ENCODE measurements around the gene DCUN1D2.
"Not testable (repeated sequence)": the region's sequence is repeated elsewhere in the genome, so short reads cannot be mapped to it uniquely, and the experiment has no call there.

The DCUN1D2 gene

GRCh38 chr13:113442354-113442984 is 48.0 kb downstream of the DCUN1D2 start:
- DNase-seq: no peak

GRCh38 chr13:113441661-113442060 is 48.9 kb downstream of the DCUN1D2 start:
- no peak for DNase-seq

GRCh38 chr13:113437408-113438010 is 53.0 kb downstream of the DCUN1D2 start:
- DNase-seq: no peak

- DNase-seq: not testable (repeated sequence)
Measured at GRCh38 chr13:113436866-113437265, 53.6 kb downstream of the DCUN1D2 start.

DNA sequence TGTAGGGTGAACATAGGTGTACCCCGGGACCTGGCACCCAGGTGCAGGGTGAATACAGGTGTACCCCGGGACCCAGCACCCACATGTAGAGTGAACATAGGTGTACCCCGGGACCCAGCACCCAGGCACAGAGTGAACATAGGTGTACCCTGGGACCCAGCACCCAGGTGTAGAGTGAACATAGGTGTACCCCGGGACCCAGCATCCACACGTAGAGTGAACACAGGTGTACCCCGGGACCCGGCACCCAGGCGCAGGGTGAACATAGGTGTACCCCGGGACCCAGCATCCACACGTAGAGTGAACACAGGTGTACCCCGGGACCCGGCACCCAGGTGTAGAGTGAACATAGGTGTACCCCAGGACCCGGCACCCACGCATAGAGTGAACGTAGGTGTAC is 54.6 kb downstream of the DCUN1D2 start:
- not testable (repeated sequence) for DNase-seq

GRCh38 chr13:113433391-113433916 is 57.1 kb downstream of the DCUN1D2 start:
- DNase-seq: no peak

GRCh38 chr13:113432506-113433270 is 57.8 kb downstream of the DCUN1D2 start:
- no peak for DNase-seq

- DNase-seq: no peak
Measured at GRCh38 chr13:113431171-113431570, 59.3 kb downstream of the DCUN1D2 start.

- DNase-seq: no peak
Measured at GRCh38 chr13:113430378-113431110, 60.0 kb downstream of the DCUN1D2 start.

DNA sequence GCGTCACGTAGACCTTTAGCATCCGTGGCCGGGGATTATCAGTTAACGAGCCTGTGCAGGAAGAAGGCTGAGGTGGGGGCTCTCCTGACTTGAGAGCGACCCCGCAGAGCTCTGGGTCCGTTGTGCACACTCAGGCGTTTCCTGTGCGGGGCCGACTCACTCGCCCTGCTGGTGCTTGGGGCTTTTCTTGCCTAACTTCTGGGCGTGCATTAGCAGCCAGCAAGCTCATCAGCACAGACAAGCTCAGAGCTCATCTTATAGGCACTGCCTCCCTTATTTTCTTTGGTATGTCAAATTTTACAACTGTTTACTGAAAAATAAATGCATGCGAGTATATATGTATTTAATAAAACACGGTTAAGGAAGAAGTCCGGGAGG is 60.9 kb downstream of the DCUN1D2 start:
- no peak for DNase-seq

DNA sequence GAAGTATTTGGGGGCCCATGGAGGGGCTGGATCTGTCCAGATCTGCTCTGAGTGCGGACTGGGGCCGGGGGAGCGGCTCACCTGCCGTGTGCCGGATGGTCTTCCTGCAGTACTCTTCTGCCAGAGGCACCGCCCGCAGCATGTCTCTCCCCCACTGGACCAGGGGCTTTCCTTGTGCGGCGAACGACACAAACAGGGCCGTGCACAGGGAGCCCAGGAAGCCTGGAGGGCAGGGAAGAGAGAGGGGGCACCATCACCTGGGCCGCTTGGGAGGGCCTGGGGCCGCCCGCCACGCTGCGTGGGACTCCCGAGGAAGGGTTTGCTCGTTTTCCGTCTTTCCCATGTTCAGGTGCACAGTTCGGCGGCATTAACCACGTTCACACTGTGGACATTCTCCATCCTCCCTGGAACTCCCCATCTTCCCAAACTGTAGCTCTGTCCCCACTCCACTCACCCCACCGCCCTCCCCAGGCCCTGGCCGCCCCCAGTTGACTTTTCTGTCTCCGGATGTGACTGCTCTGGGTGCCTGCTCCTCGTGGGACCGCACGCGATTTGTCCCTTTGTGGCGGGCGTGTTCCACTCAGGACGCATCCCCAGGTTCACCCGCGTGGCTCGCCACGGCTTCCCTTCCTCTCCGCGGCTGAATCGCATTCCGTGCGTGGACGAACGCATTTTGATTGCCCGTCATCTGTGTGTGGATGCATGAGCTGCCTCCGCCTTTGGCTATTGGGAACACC is 61.5 kb downstream of the DCUN1D2 start:
- DNase-seq: no peak

- DNase-seq: no peak
Measured at GRCh38 chr13:113428469-113428865, 62.0 kb downstream of the DCUN1D2 start.

DNA sequence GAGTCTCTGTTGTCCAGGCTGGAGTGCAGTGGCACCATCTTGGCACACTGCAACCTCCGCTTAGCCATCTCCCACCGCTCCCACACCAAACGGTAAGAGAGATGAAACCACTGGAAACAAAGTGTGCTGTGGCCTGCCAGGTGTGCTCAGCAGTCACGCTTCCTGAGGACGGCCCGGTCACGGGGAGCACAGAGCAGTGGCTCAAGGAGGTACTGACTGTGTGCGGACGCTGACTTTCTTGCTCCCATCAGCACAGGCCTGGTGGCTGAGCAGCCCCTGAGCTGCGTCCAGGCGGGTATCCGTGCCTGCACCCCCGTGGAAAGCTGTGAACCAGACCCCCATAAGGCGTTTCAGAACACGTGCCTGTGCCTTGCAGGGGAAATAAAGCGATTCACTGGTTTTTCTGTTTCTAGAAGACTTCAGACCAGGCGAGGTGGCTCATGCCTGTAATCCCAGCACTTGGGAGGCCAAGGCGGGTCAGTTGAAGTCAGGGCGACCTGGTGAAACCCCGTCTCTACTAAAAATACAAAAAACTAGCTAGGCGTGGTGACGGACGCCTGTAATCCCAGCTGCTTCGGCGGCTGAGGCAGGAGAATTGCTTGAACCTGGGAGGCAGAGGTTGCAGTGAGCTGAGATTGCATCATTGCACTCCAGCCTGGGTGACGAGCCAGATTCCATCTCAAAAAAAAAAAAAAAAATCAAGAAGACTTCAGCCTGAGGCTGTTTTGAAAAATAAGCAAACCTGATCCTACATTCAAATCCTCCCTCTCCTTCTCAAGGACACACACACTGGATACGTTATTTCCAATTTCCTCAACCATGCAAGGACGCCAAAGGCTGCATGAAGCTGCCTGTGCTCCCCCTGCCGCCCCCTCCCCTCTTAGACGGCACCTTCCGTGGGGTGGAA is 62.7 kb downstream of the DCUN1D2 start:
- no peak for DNase-seq

DNA sequence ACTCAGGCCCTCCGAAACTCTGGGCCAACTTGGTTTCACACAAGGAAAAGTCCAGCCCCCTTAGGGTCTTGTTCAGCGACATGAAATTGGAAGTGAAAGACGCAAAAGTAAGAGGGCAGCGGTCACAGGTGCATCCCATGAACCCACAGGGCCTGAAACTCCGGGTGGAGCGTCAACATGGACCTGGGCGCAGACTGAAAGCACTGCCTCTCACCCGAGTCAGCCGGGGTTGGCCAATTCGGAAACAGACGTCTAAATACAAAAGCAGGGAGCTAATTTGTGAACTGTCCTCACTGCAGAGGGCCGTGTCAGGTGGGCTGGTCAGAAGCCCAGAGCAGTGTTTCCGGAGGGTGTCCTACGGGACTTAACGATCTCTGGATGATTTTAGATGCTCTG is 63.9 kb downstream of the DCUN1D2 start:
- no peak for DNase-seq

- DNase-seq: no peak
Measured at GRCh38 chr13:113425941-113426590, 64.4 kb downstream of the DCUN1D2 start.

DNA sequence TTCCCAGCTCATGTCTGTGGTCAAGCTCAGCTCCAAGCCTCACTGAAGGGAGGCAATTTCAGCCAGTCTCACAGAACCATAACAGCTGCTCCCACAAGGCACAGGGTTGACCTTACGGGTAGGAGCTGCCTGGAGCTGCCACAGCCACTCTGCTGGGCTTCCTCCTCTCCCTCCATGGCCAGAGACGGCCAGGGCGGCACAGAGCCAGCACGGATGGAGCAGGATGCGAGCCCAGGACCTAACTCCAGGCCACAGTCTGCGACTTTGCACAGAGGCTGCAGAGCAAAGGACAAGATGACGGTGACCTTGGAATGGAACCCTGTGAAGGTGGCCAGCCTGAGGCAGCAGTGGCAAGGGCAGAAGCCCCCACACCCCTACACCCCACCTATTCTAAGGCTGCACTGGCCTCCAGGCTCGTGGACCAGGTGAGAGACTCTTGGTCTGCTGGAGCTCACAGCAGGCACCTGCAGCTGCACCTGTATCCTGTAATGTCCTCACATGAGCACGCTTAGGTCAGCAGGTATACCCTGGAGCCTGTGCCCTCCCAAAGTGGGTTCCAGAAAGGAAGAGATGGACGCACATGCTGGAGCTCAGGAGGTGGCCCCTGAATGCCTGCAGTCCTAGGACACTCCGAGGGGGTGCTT is 66.9 kb downstream of the DCUN1D2 start:
- no peak for DNase-seq

DNA sequence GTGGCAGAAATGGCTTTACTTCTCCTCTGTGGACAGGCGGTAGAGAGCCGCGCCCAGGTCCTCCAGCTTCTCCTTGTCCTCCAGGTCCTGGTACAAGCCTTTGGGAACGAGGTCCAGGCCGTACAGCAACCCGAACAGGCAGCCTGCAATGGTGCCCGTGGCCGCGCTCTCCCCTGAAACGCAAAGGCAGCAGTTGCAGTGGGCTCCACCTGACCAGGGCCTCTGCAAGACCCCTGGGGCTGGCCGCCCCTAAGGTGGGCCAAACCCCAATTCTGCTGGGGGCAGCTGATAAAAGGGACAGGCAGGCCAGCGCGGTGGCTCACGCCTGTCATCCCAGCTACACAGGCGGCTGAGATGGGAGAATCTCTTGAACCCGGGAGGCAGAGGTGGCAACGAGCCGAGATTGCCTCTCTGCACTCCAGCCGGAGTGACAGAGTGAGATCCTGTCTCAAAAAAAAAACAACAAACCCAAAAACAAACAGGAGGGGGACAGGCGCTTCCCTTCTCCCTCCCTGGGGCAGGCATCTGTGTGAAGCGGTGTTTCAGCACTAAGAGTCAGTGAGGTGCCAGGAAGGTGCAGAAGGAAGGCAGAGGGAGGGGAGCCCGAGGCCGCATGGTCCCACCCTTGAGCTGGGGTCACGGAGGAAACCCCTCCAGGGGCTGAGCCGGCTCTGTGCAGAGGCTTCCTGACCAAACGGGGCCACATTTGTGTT is 67.5 kb downstream of the DCUN1D2 start:
- no peak for DNase-seq

- no peak for DNase-seq
Measured at GRCh38 chr13:113421673-113422270, 68.7 kb downstream of the DCUN1D2 start.

Data from DMS79 treated with DMSO at 0.1 percent for 48 hours (cell line).